WTC11 (cell line): ENCODE measurements around the gene NDUFC2. TPM values are rescaled to one million over a fixed set of nuclear protein-coding genes. Genes with fewer than 3 reads are reported as not detected.

ENCODE experiments used
- ATAC-seq: fragments of 200-7000 bp; cut with Tn5 transposase; 2 replicates; pipeline ENCODE4 v1.10.0; 2021; ENCODE audit warnings: mild to moderate bottlenecking, moderate library complexity
- CTCF ChIA-PET: fragments of 300-600 bp; sonication (Branson Sonifier 250); formaldehyde crosslinking; loops from one replicate; lab custom pipeline; 2021; ENCODE audit warnings: antibody characterized with exemption; lab: Charles Lee
- POLR2A ChIA-PET: fragments of 350-600 bp; sonication (Branson Sonifier 250); formaldehyde crosslinking; loops from one replicate; lab custom pipeline; 2021; ENCODE audit warnings: antibody characterized with exemption; lab: Charles Lee
- DNase-seq: peaks from one replicate; pipeline ENCODE4 v3.0.0; 2021; ENCODE audit warnings: low spot score
- H3K27ac Mint-ChIP-seq: 2 replicates; pipeline ENCODE4 v1.8.0; 2021; ENCODE audit warnings: mixed read lengths
- H3K27me3 Mint-ChIP-seq: 2 replicates; pipeline ENCODE4 v1.8.0; 2021; ENCODE audit warnings: low read depth, mild to moderate bottlenecking, moderate library complexity, mixed read lengths
- H3K36me3 Mint-ChIP-seq: 2 replicates; pipeline ENCODE4 v1.8.0; 2021; ENCODE audit warnings: mixed read lengths
- H3K4me1 Mint-ChIP-seq: 2 replicates; pipeline ENCODE4 v1.8.0; 2022; ENCODE audit warnings: mixed read lengths
- H3K4me3 Mint-ChIP-seq: 2 replicates; pipeline ENCODE4 v1.8.0; 2021; ENCODE audit warnings: mild to moderate bottlenecking, moderate library complexity, mixed read lengths
- H3K9me3 Mint-ChIP-seq: 2 replicates; pipeline ENCODE4 v1.8.0; 2021; ENCODE audit warnings: mixed read lengths
- ATF6 ChIP-seq: sonication (generic); formaldehyde crosslinking; IDR thresholded peaks from 2 replicates; pipeline ENCODE4 v1.8.1; 2023; ENCODE audit warnings: mild to moderate bottlenecking, missing genetic modification reagents
- CBFB ChIP-seq: sonication (generic); formaldehyde crosslinking; IDR thresholded peaks from 2 replicates; pipeline ENCODE4 v1.8.1; 2022; ENCODE audit warnings: mild to moderate bottlenecking, low read depth, missing genetic modification reagents
- CREM ChIP-seq: sonication (generic); formaldehyde crosslinking; IDR thresholded peaks from 2 replicates; pipeline ENCODE4 v1.8.1; 2022; ENCODE audit warnings: mild to moderate bottlenecking, missing genetic modification reagents, moderate library complexity
- ESRRA ChIP-seq: sonication (generic); formaldehyde crosslinking; IDR thresholded peaks from 2 replicates; pipeline ENCODE4 v1.8.1; 2022; ENCODE audit warnings: mild to moderate bottlenecking, missing genetic modification reagents, borderline replicate concordance
- FOXP4 ChIP-seq: sonication (generic); formaldehyde crosslinking; IDR thresholded peaks from 2 replicates; pipeline ENCODE4 v1.8.0; 2022; ENCODE audit warnings: mild to moderate bottlenecking, missing genetic modification reagents
- JUN ChIP-seq: sonication (generic); formaldehyde crosslinking; IDR thresholded peaks from 2 replicates; pipeline ENCODE4 v1.8.0; 2023; ENCODE audit warnings: mild to moderate bottlenecking, missing genetic modification reagents
- OVOL2 ChIP-seq: fragments of 250-450 bp; sonication (Bioruptor Pico); IDR thresholded peaks from 2 replicates; pipeline ENCODE4 v1.9.0; 2021; ENCODE audit warnings: mild to moderate bottlenecking, borderline replicate concordance
- PREB ChIP-seq: sonication (generic); formaldehyde crosslinking; IDR thresholded peaks from 2 replicates; pipeline ENCODE4 v1.8.1; 2022; ENCODE audit warnings: mild to moderate bottlenecking, missing genetic modification reagents, moderate library complexity, borderline replicate concordance
- RORB ChIP-seq: fragments of 250-450 bp; sonication (Bioruptor Pico); IDR thresholded peaks from 2 replicates; pipeline ENCODE4 v1.9.0; 2021; ENCODE audit warnings: mild to moderate bottlenecking
- ZNF121 ChIP-seq: sonication (generic); formaldehyde crosslinking; IDR thresholded peaks from 2 replicates; pipeline ENCODE4 v1.8.0; 2023; ENCODE audit warnings: missing genetic modification reagents
- ZNF138 ChIP-seq: sonication (generic); formaldehyde crosslinking; conservative IDR thresholded peaks from 2 replicates; pipeline ENCODE4 v1.8.1; 2022; ENCODE audit warnings: mild to moderate bottlenecking, moderate library complexity, missing genetic modification reagents
- ZNF232 ChIP-seq: sonication (generic); formaldehyde crosslinking; IDR thresholded peaks from 2 replicates; pipeline ENCODE4 v1.8.0; 2022; ENCODE audit warnings: mild to moderate bottlenecking, missing genetic modification reagents
- ZNF317 ChIP-seq: sonication (generic); formaldehyde crosslinking; IDR thresholded peaks from 2 replicates; pipeline ENCODE4 v1.8.1; 2023; ENCODE audit warnings: low read depth, mild to moderate bottlenecking, moderate library complexity, missing genetic modification reagents, borderline replicate concordance
- ZNF416 ChIP-seq: fragments of 250-450 bp; sonication (Bioruptor Pico); IDR thresholded peaks from 2 replicates; pipeline ENCODE4 v1.9.0; 2021; ENCODE audit warnings: mild to moderate bottlenecking, inconsistent platforms
- ZNF671 ChIP-seq: fragments of 250-450 bp; sonication (Bioruptor Pico); IDR thresholded peaks from 2 replicates; pipeline ENCODE4 v1.8.0; 2021; ENCODE audit warnings: mild to moderate bottlenecking
- total RNA-seq: library from RNA; stranded (reverse); gene quantifications from 3 replicates; pipeline ENCODE4 v1.2.3, GENCODE V29; 2021
- TF ChIP-seq, protein P1 (sequence below): fragments of 250-450 bp; sonication (Bioruptor Pico); conservative IDR thresholded peaks from 2 replicates; pipeline ENCODE4 v1.9.0; 2021; ENCODE audit warnings: mild to moderate bottlenecking
- TF ChIP-seq, protein P2 (sequence below): fragments of 250-450 bp; sonication (Bioruptor Pico); IDR thresholded peaks from 2 replicates; pipeline ENCODE4 v1.9.0; 2021; ENCODE audit warnings: mild to moderate bottlenecking

The NDUFC2 gene
- total RNA-seq, 1 experiment from 2014 or later: 215 TPM

- no peaks in the 10 kb centered on the region for H3K4me1 Mint-ChIP-seq
- POLR2A ChIA-PET: no interaction called here
- TF ChIP-seq ZNF317 (CRISPR knock-in tag): no peak
- no peak for TF ChIP-seq RORB (CRISPR knock-in tag)
- no peak for TF ChIP-seq CREM
- TF ChIP-seq ESRRA (CRISPR knock-in tag): no peak
- TF ChIP-seq ZNF416 (CRISPR knock-in tag): no peak
- no peak for TF ChIP-seq CBFB (CRISPR knock-in tag)
- TF ChIP-seq ZNF232 (CRISPR knock-in tag): no peak
- H3K27ac Mint-ChIP-seq: peak overlapping the region; percentile 88
- no peak overlapping the region for H3K4me3 Mint-ChIP-seq
- no peaks in the 10 kb centered on the region for H3K27me3 Mint-ChIP-seq
- CTCF ChIA-PET: no interaction called here
- no peak for ATAC-seq
- no peaks in the 10 kb centered on the region for H3K9me3 Mint-ChIP-seq
- DNase-seq: no peak
- H3K36me3 Mint-ChIP-seq: peaks cover 49% of the 10 kb centered on the region
These were observed 29.7 kb upstream of the NDUFC2 start for GRCh38 chr11:78109081-78110015.

- Mint-ChIP-seq H3K4me3 (no peak overlapping the region), H3K27ac (no peak overlapping the region), H3K27me3 (no peaks in the 10 kb centered on the region), H3K9me3 (no peaks in the 10 kb centered on the region), H3K36me3 (peaks cover 44% of the 10 kb centered on the region), H3K4me1 (no peaks in the 10 kb centered on the region)
- ChIA-PET CTCF (no interaction called here), POLR2A (no interaction called here)
- TF ChIP-seq FOXP4: no peak
- TF ChIP-seq, protein P1, sequence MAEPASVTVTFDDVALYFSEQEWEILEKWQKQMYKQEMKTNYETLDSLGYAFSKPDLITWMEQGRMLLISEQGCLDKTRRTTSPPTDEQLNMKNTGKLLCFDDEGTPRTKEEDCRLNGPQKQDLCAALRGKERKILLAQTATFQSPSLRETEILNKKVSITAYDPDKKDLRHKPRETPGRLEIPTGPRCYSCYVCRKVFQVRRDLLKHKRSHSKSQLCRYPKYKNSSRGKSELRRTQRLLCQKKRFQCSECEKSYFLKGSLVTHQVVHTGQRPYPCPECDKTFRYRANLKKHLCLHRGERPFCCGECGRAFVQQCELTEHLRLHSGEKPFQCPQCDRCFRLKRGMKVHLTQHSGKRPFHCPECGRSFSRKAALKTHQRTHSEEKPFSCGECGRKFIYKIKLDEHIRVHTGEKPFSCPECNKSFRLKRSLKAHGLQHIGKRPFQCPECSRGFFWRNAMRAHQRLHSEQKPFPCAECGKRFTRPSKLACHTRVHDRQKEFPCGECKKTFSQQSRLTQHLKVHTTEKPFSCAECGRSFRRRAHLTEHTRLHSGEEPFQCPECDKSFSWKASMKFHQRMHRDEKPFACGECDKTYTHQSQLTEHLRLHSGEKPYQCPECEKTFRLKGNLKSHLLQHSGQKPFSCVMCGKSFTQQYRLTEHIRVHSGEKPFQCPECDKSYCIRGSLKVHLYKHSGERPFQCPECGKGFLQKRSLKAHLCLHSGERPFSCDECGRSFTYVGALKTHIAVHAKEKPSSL (CRISPR knock-in tag): no peak
- no peak for TF ChIP-seq ZNF671
- TF ChIP-seq PREB (CRISPR knock-in tag): no peak
- no peak for TF ChIP-seq ZNF317 (CRISPR knock-in tag)
- TF ChIP-seq ZNF138 (CRISPR knock-in tag): no peak
- TF ChIP-seq OVOL2 (CRISPR knock-in tag): no peak
- no peak for TF ChIP-seq JUN (CRISPR knock-in tag)
- TF ChIP-seq, protein P2, sequence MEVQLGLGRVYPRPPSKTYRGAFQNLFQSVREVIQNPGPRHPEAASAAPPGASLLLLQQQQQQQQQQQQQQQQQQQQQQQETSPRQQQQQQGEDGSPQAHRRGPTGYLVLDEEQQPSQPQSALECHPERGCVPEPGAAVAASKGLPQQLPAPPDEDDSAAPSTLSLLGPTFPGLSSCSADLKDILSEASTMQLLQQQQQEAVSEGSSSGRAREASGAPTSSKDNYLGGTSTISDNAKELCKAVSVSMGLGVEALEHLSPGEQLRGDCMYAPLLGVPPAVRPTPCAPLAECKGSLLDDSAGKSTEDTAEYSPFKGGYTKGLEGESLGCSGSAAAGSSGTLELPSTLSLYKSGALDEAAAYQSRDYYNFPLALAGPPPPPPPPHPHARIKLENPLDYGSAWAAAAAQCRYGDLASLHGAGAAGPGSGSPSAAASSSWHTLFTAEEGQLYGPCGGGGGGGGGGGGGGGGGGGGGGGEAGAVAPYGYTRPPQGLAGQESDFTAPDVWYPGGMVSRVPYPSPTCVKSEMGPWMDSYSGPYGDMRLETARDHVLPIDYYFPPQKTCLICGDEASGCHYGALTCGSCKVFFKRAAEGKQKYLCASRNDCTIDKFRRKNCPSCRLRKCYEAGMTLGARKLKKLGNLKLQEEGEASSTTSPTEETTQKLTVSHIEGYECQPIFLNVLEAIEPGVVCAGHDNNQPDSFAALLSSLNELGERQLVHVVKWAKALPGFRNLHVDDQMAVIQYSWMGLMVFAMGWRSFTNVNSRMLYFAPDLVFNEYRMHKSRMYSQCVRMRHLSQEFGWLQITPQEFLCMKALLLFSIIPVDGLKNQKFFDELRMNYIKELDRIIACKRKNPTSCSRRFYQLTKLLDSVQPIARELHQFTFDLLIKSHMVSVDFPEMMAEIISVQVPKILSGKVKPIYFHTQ (CRISPR knock-in tag): no peak
- no peak for TF ChIP-seq ZNF121
- TF ChIP-seq ATF6 (CRISPR knock-in tag): no peak
- DNase-seq (no peak), ATAC-seq (no peak)
These were observed 21.2 kb upstream of the NDUFC2 start for GRCh38 chr11:78100676-78101472.
